ENCODE measurements around the gene SMAD6. TPM values are rescaled to one million over a fixed set of nuclear protein-coding genes. Genes with fewer than 3 reads are reported as not detected.

SMAD6 gene
- total RNA-seq, 1 experiment from 2014 or later = 6.6 TPM

DNA sequence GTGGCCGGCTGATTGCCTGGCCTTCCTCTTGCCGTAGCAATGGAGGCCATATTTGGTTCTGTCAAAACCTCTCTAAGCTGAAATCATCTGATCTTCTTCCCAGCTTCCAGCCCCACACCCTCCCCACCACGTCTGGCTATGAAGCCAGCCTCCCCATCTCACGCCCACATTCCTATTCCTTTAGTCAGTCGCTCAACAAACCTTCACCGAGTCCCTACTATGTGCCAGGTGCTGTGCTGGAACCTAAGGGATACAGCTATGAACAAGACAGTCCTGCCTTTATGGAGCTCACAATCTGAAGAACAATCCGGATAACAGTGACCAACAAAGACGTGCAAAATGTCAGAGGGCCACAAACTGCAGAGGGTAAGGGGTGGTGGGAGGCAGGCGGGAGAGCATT lies 31.9 kb upstream of the SMAD6 start:
- DNase-seq (ENCODE audit: low read depth, low spot score) (no peak), ATAC-seq (no peak)
- intact Hi-C loops (cut with micrococcal nuclease) = no loop called here
- Histone ChIP-seq H3K9me2 (ENCODE audit: insufficient read depth) (no peaks in the 10 kb centered on the region), H3K4me2 (ENCODE audit: low read length) (peak overlapping the region; percentile 66), H3K4me3 (replicated peaks in 1 of 2; ENCODE audit: low read depth in 1 of 2, low read length in 2 of 2) (no peak overlapping the region), H3K9me3 (ENCODE audit: control insufficient read depth in 1 of 2, insufficient read depth in 1 of 2, low read depth in 1 of 2, low read length in 2 of 2) (no peaks in the 10 kb centered on the region), H3K9ac (ENCODE audit: low read length) (no peak overlapping the region), H3K4me1 (ENCODE audit: control insufficient read depth in 1 of 2, insufficient read depth in 2 of 2, low read length in 2 of 2) (peaks cover 21 to 31% of the 10 kb centered on the region in 2 experiments), H2AFZ (ENCODE audit: low read depth, low read length, poor library complexity, severe bottlenecking) (peak overlapping the region; percentile 74), H3K27me3 (ENCODE audit: insufficient read depth, low read length) (no peaks in the 10 kb centered on the region), H4K20me1 (ENCODE audit: insufficient read depth) (no peaks in the 10 kb centered on the region), H3K79me2 (ENCODE audit: insufficient read depth, low read length) (no peaks in the 10 kb centered on the region), H3K27ac (ENCODE audit: low read depth, low read length) (peak overlapping the region; percentile 49; the same call in 1 of the 2 replicates), H3K36me3 (ENCODE audit: control insufficient read depth in 1 of 2, insufficient read depth in 2 of 2, low read length in 2 of 2) (no peaks in the 10 kb centered on the region)
- TF ChIP-seq ZNF274 (IDR thresholded peaks at IDR 0.05; ENCODE audit: low read depth, low read length) (no peak), POLR2A (IDR thresholded peaks at IDR 0.05; ENCODE audit: borderline replicate concordance, extremely low read depth, insufficient read depth, insufficient read length) (no peak), CBX3 (IDR thresholded peaks at IDR 0.05; ENCODE audit: low read depth) (no peak), SRF (IDR thresholded peaks at IDR 0.05; ENCODE audit: low read depth) (no peak), EGR1 (IDR thresholded peaks at IDR 0.05; ENCODE audit: low read depth) (no peak), TCF7L2 (IDR thresholded peaks at IDR 0.05; ENCODE audit: borderline replicate concordance, extremely low read depth, insufficient read depth, insufficient read length) (no peak), SIN3A (IDR thresholded peaks at IDR 0.05; ENCODE audit: low read depth) (no peak), EZH2 (IDR thresholded peaks at IDR 0.05) (no peak), ELF1 (IDR thresholded peaks at IDR 0.05; ENCODE audit: borderline replicate concordance, low read depth) (no peak), ZFX (IDR thresholded peaks at IDR 0.05) (no peak), RAD21 (IDR thresholded peaks at IDR 0.05; ENCODE audit: low read depth) (no peak)
- TF ChIP-seq, protein P1, sequence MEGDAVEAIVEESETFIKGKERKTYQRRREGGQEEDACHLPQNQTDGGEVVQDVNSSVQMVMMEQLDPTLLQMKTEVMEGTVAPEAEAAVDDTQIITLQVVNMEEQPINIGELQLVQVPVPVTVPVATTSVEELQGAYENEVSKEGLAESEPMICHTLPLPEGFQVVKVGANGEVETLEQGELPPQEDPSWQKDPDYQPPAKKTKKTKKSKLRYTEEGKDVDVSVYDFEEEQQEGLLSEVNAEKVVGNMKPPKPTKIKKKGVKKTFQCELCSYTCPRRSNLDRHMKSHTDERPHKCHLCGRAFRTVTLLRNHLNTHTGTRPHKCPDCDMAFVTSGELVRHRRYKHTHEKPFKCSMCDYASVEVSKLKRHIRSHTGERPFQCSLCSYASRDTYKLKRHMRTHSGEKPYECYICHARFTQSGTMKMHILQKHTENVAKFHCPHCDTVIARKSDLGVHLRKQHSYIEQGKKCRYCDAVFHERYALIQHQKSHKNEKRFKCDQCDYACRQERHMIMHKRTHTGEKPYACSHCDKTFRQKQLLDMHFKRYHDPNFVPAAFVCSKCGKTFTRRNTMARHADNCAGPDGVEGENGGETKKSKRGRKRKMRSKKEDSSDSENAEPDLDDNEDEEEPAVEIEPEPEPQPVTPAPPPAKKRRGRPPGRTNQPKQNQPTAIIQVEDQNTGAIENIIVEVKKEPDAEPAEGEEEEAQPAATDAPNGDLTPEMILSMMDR (IDR thresholded peaks at IDR 0.05 in 2 of 3, conservative IDR thresholded peaks at IDR 0.05 in 1 of 3; ENCODE audit: borderline replicate concordance in 1 of 3, insufficient read depth in 1 of 3, low read depth in 2 of 3, low read length in 2 of 3) = no peak
- TF ChIP-seq, protein P2, sequence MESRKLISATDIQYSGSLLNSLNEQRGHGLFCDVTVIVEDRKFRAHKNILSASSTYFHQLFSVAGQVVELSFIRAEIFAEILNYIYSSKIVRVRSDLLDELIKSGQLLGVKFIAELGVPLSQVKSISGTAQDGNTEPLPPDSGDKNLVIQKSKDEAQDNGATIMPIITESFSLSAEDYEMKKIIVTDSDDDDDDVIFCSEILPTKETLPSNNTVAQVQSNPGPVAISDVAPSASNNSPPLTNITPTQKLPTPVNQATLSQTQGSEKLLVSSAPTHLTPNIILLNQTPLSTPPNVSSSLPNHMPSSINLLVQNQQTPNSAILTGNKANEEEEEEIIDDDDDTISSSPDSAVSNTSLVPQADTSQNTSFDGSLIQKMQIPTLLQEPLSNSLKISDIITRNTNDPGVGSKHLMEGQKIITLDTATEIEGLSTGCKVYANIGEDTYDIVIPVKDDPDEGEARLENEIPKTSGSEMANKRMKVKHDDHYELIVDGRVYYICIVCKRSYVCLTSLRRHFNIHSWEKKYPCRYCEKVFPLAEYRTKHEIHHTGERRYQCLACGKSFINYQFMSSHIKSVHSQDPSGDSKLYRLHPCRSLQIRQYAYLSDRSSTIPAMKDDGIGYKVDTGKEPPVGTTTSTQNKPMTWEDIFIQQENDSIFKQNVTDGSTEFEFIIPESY (IDR thresholded peaks at IDR 0.05; ENCODE audit: extremely low read depth, insufficient replicate concordance, low read length) = no peak
- TF ChIP-seq, protein P3, sequence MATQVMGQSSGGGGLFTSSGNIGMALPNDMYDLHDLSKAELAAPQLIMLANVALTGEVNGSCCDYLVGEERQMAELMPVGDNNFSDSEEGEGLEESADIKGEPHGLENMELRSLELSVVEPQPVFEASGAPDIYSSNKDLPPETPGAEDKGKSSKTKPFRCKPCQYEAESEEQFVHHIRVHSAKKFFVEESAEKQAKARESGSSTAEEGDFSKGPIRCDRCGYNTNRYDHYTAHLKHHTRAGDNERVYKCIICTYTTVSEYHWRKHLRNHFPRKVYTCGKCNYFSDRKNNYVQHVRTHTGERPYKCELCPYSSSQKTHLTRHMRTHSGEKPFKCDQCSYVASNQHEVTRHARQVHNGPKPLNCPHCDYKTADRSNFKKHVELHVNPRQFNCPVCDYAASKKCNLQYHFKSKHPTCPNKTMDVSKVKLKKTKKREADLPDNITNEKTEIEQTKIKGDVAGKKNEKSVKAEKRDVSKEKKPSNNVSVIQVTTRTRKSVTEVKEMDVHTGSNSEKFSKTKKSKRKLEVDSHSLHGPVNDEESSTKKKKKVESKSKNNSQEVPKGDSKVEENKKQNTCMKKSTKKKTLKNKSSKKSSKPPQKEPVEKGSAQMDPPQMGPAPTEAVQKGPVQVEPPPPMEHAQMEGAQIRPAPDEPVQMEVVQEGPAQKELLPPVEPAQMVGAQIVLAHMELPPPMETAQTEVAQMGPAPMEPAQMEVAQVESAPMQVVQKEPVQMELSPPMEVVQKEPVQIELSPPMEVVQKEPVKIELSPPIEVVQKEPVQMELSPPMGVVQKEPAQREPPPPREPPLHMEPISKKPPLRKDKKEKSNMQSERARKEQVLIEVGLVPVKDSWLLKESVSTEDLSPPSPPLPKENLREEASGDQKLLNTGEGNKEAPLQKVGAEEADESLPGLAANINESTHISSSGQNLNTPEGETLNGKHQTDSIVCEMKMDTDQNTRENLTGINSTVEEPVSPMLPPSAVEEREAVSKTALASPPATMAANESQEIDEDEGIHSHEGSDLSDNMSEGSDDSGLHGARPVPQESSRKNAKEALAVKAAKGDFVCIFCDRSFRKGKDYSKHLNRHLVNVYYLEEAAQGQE (IDR thresholded peaks at IDR 0.05; ENCODE audit: low read depth) = no peak
- TF ChIP-seq, protein P4, sequence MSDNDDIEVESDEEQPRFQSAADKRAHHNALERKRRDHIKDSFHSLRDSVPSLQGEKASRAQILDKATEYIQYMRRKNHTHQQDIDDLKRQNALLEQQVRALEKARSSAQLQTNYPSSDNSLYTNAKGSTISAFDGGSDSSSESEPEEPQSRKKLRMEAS (IDR thresholded peaks at IDR 0.05) = no peak
- ChIA-PET CTCF (no interaction called here), POLR2A (no interaction called here), RAD21 (ENCODE audit: low non-redundant PET in 1 of 2, low total read pairs in 2 of 2, uncharacterized antibody in 2 of 2, unreplicated experiment in 2 of 2) (no interaction called here)
- BruUV-seq (replicated peaks) = no TSS peak

Measured in HCT116 (cell line).